CD4-positive, CD25-positive, alpha-beta regulatory T cell (primary cell): ENCODE measurements around the gene OR2H1. TPM values are rescaled to one million over a fixed set of nuclear protein-coding genes. Genes with fewer than 3 reads are reported as not detected.

Source experiments
- ATAC-seq, 2 donors: fragments of 150-1000 bp; cut with Tn5 transposase; one replicate each; pipeline ENCODE4 v1.10.0; 2021; ENCODE audit warnings: low read depth in 2 of 2, moderate number of reproducible peaks in 2 of 2, moderate library complexity in 1 of 2
- DNase-seq, 3 donors: peaks; one replicate each; pipeline versions ENCODE4 v3.0.0 to v3.0.0-alpha.2; 2012 to 2022; ENCODE audit warnings: mixed read lengths in 1 of 3
- H3K27ac ChIP-seq: one replicate; pipeline ENCODE4 v1.7.0; 2013; ENCODE audit warnings: mild to moderate bottlenecking, low read length; ENCODE audit not compliant: insufficient read depth, poor library complexity, severe bottlenecking
- H3K27me3 ChIP-seq: one replicate; pipeline ENCODE4 v1.7.0; 2013; ENCODE audit warnings: low read length; ENCODE audit not compliant: control insufficient read depth, insufficient read depth
- H3K36me3 ChIP-seq: one replicate; pipeline ENCODE4 v1.7.0; 2013; ENCODE audit warnings: mild to moderate bottlenecking, low read length, moderate library complexity; ENCODE audit not compliant: control insufficient read depth, insufficient read depth
- H3K4me1 ChIP-seq: 2 replicates; pipeline ENCODE4 v1.7.0; 2013; ENCODE audit warnings: mild to moderate bottlenecking, low read length; ENCODE audit not compliant: insufficient read depth, control insufficient read depth, poor library complexity, severe bottlenecking
- H3K4me3 ChIP-seq: one replicate; pipeline ENCODE4 v1.7.0; 2013; ENCODE audit warnings: low read depth, mild to moderate bottlenecking, low read length, moderate library complexity
- H3K9me3 ChIP-seq, 2 experiments: 1 replicate in 1 of 2; 2 replicates in 1 of 2; pipeline ENCODE4 v1.7.0; 2013; ENCODE audit warnings: low read length in 2 of 2, mild to moderate bottlenecking in 1 of 2, moderate library complexity in 1 of 2; ENCODE audit not compliant: control insufficient read depth in 2 of 2
- H3K27ac Mint-ChIP-seq, 3 donors: one replicate each; pipeline ENCODE4 v1.8.0; 2020 to 2022; ENCODE audit warnings: mild to moderate bottlenecking in 3 of 3, mixed read lengths in 3 of 3, moderate library complexity in 2 of 3
- H3K27me3 Mint-ChIP-seq: one replicate; pipeline ENCODE4 v1.8.0; 2022; ENCODE audit warnings: mild to moderate bottlenecking, mixed read lengths
- H3K36me3 Mint-ChIP-seq: one replicate; pipeline ENCODE4 v1.8.0; 2020; ENCODE audit warnings: mixed read lengths
- H3K4me1 Mint-ChIP-seq, 4 donors: one replicate each; pipeline ENCODE4 v1.8.0; 2020 to 2022; ENCODE audit warnings: mixed read lengths in 4 of 4, mild to moderate bottlenecking in 1 of 4
- H3K4me3 Mint-ChIP-seq, 4 donors: one replicate each; pipeline ENCODE4 v1.8.0; 2020 to 2022; ENCODE audit warnings: mild to moderate bottlenecking in 4 of 4, mixed read lengths in 4 of 4, moderate library complexity in 3 of 4
- H3K9me3 Mint-ChIP-seq, 7 donors: one replicate each; pipeline ENCODE4 v1.8.0; 2020 to 2022; ENCODE audit warnings: mixed read lengths in 7 of 7, mild to moderate bottlenecking in 3 of 7, moderate library complexity in 2 of 7
- polyA plus RNA-seq, 4 donors: library from polyadenylated mRNA; unstranded; fragments of 300-500 nt; fragmentation: Illumina TruSeq; gene quantifications; one replicate each; pipeline ENCODE4 v1.2.3, GENCODE V29; 2021
- total RNA-seq: library from RNA; stranded (reverse); gene quantifications from one replicate; pipeline ENCODE4 v1.2.3, GENCODE V29; 2022

The OR2H1 gene
- total and polyA plus RNA-seq, 5 donors from 2014 or later = not detected

DNA sequence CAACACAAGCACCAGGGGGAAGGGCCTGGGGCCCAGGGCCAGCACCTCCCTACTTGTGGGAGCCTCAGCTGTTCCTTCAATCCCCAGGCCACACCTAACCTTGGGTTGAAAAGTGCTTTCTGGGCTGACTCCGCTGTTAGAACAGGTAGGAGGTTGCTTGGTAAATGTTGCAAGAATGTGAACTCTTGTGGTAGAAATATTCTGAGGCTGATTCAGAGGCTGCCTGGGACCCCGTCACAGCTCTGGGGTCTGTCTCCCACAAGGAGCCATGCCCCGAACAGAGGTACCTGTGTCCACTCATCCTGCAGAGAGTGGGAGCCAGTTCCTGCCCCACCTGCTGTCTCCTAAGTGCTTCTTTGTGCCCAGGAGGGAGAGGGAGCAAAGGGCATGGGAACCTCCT is 45.2 kb downstream of the OR2H1 start:
- no peaks in the 10 kb centered on the region for H3K4me1 Mint-ChIP-seq
- H3K9me3 Mint-ChIP-seq = peaks cover 0 to 1% (median 0%) of the 10 kb centered on the region in 7 donors
- peaks cover 8% of the 10 kb centered on the region for H3K27me3 ChIP-seq
- no peaks in the 10 kb centered on the region for H3K36me3 Mint-ChIP-seq
- H3K4me3 ChIP-seq = no peak overlapping the region
- H3K4me1 ChIP-seq = no peaks in the 10 kb centered on the region
- no peaks in the 10 kb centered on the region for H3K9me3 ChIP-seq
- peaks cover 18% of the 10 kb centered on the region for H3K27me3 Mint-ChIP-seq
- no peaks in the 10 kb centered on the region for H3K36me3 ChIP-seq
- no peak overlapping the region for H3K27ac ChIP-seq
- DNase-seq = no peak
- H3K27ac Mint-ChIP-seq = no peak overlapping the region
- no peak for ATAC-seq
- no peak overlapping the region for H3K4me3 Mint-ChIP-seq

DNA sequence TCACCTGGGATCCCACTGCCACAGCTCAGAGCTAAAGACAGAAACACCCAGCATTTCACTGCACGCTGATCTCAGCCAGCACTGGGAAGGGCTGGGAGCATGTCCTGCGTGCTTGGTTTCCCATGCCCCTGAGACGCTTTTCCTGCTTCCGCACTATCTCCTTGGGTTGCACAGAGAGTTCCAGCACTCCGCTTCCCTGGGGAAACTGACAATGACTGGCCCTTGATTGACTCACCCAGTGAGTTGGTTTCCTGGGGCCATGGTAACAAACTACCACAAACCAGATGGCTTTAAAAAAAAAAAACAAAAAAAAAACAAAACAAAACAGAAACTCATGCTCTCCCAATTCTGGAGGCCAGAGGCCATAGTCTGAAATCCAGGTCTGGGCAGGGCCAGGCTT is 45.6 kb downstream of the OR2H1 start:
- Histone ChIP-seq H3K27me3 (peaks cover 5% of the 10 kb centered on the region), H3K9me3 (no peaks in the 10 kb centered on the region), H3K4me1 (no peaks in the 10 kb centered on the region), H3K27ac (no peak overlapping the region), H3K36me3 (no peaks in the 10 kb centered on the region), H3K4me3 (no peak overlapping the region)
- no peak for DNase-seq
- H3K36me3 Mint-ChIP-seq = no peaks in the 10 kb centered on the region
- H3K27me3 Mint-ChIP-seq = peaks cover 18% of the 10 kb centered on the region
- no peak overlapping the region for H3K4me3 Mint-ChIP-seq
- no peak overlapping the region for H3K27ac Mint-ChIP-seq
- ATAC-seq = no peak
- H3K9me3 Mint-ChIP-seq = peaks cover 0 to 1% (median 0%) of the 10 kb centered on the region in 7 donors
- H3K4me1 Mint-ChIP-seq = peaks cover 0 to 2% (median 0%) of the 10 kb centered on the region in 4 donors

DNA sequence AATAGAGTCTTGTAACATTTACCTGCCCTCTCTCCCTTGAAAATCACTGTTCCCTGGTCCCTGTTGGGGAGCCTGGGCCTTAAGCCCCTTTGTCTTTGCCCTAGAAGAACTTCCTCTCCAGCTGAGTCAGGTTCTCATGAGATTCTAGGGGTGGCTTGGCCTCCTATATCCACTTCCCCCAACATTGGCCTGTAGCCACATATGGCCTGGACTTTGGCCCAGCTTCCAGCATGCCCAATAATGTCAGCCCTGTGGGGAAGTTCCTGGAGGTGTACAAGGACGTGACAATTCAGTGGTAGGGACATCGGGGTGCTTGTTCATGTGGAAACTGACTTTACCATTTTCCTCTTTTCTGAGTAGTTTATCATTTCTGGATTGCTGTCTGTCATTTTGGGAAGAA is 48.0 kb downstream of the OR2H1 start:
- H3K36me3 ChIP-seq = no peaks in the 10 kb centered on the region
- ATAC-seq (no peak), DNase-seq (no peak)
- no peaks in the 10 kb centered on the region for H3K4me1 ChIP-seq
- Mint-ChIP-seq H3K9me3 (peaks cover 0 to 1% (median 0%) of the 10 kb centered on the region in 7 donors), H3K27ac (no peak overlapping the region), H3K4me1 (peaks cover 0 to 12% (median 0%) of the 10 kb centered on the region in 4 donors), H3K4me3 (no peak overlapping the region), H3K36me3 (no peaks in the 10 kb centered on the region), H3K27me3 (peaks cover 11% of the 10 kb centered on the region)
- H3K4me3 ChIP-seq = no peak overlapping the region
- H3K27ac ChIP-seq = no peak overlapping the region
- H3K27me3 ChIP-seq = peaks cover 4% of the 10 kb centered on the region
- no peaks in the 10 kb centered on the region for H3K9me3 ChIP-seq

DNA sequence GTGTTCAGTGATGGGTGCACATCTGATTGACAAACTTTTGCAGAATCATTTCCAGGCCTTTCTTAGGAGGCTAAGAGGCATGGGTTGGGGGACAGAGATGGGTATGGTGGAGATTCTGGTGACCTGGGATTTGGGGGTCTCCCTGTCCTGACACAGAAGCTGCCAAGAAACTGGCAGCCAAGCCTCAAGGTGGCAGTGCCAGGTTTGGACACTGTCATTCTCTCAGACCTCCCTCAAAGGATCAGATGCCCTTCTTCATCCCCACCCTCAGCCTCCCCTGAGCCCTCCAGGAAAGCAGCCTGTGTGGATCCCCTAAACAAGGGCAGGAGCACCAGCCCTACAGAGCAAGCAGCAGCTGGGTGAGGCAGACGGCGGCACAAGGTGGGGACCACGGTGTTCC is 48.9 kb downstream of the OR2H1 start:
- H3K27ac Mint-ChIP-seq = no peak overlapping the region
- no peak for DNase-seq

DNA sequence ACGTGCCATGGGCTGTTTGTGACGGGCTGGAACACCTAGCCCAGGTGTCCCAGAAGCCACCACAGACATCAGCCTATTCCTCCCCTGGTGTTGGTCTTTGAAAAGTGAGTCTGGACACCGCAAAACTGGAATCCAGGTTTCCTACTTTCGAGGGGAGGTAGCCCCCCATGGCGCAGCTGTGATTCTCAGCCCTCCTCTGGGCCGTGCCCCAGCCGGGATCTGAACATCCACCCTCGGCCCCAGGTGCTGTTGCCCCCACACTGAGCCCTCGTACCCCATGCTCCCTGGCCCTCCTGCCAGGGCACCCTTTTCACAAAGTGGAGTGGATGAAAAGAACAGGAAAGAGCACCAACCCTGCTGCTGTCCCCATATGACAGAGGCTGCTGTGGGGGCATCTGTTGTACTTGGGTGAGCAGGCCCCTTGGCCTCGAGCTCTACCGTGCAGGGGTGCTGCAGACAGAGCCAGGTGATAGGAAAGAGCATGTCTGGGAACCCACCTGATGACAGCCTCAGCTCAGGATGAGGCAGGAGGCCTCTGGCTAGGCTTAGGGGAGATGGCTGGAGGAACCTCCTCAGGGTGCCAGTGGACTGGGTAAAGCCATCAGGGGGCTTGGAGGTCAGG is 49.6 kb downstream of the OR2H1 start:
- peaks cover 0 to 12% (median 0%) of the 10 kb centered on the region in 4 donors for H3K4me1 Mint-ChIP-seq
- no peaks in the 10 kb centered on the region for H3K9me3 ChIP-seq
- no peak overlapping the region for H3K4me3 Mint-ChIP-seq
- H3K4me1 ChIP-seq = no peaks in the 10 kb centered on the region
- no peaks in the 10 kb centered on the region for H3K36me3 Mint-ChIP-seq
- no peak overlapping the region for H3K27ac Mint-ChIP-seq
- H3K36me3 ChIP-seq = no peaks in the 10 kb centered on the region
- H3K27me3 Mint-ChIP-seq = peaks cover 21% of the 10 kb centered on the region
- no peaks in the 10 kb centered on the region for H3K27me3 ChIP-seq
- ATAC-seq (no peak), DNase-seq (no peak)
- no peak overlapping the region for H3K4me3 ChIP-seq
- H3K27ac ChIP-seq = no peak overlapping the region
- H3K9me3 Mint-ChIP-seq = peaks cover 0 to 3% (median 0%) of the 10 kb centered on the region in 7 donors

More for the DNA sequence above, 48.9 kb downstream of the OR2H1 start:
- Histone ChIP-seq H3K36me3 (no peaks in the 10 kb centered on the region), H3K4me1 (no peaks in the 10 kb centered on the region), H3K4me3 (no peak overlapping the region), H3K27ac (no peak overlapping the region), H3K27me3 (peaks cover 2% of the 10 kb centered on the region), H3K9me3 (no peaks in the 10 kb centered on the region)
- peaks cover 0 to 1% (median 0%) of the 10 kb centered on the region in 7 donors for H3K9me3 Mint-ChIP-seq
- no peak overlapping the region for H3K4me3 Mint-ChIP-seq
- ATAC-seq = no peak
- peaks cover 0 to 12% (median 0%) of the 10 kb centered on the region in 4 donors for H3K4me1 Mint-ChIP-seq
- H3K36me3 Mint-ChIP-seq = no peaks in the 10 kb centered on the region
- H3K27me3 Mint-ChIP-seq = peaks cover 14% of the 10 kb centered on the region

DNA sequence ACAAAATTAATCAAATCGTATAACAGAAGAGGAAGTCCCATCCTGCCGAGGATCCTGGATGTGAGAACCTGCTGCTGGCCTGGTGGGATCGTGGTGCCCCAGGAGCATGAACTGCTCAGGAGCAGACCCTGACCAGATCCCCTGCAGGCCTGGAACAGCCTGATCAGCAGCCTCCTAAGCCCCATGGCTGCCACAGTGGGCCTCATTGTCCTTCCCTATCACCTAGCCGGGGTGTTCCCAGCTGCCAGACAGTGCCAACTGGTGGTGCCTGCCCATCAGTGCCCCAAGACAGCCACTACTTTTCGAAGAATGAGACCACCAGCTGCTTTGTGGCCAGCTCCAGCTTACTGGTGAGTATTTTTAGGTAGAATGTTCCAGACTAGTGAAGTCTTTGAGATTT is 50.4 kb downstream of the OR2H1 start:
- no peaks in the 10 kb centered on the region for H3K36me3 ChIP-seq
- H3K4me3 ChIP-seq = no peak overlapping the region
- no peaks in the 10 kb centered on the region for H3K27me3 ChIP-seq
- Mint-ChIP-seq H3K4me3 (no peak overlapping the region), H3K9me3 (peaks cover 0 to 3% (median 0%) of the 10 kb centered on the region in 7 donors), H3K4me1 (peaks cover 0 to 12% (median 0%) of the 10 kb centered on the region in 4 donors), H3K27me3 (peaks cover 15% of the 10 kb centered on the region), H3K36me3 (no peaks in the 10 kb centered on the region), H3K27ac (no peak overlapping the region)
- no peaks in the 10 kb centered on the region for H3K9me3 ChIP-seq
- ATAC-seq (no peak), DNase-seq (no peak)
- no peaks in the 10 kb centered on the region for H3K4me1 ChIP-seq
- no peak overlapping the region for H3K27ac ChIP-seq

DNA sequence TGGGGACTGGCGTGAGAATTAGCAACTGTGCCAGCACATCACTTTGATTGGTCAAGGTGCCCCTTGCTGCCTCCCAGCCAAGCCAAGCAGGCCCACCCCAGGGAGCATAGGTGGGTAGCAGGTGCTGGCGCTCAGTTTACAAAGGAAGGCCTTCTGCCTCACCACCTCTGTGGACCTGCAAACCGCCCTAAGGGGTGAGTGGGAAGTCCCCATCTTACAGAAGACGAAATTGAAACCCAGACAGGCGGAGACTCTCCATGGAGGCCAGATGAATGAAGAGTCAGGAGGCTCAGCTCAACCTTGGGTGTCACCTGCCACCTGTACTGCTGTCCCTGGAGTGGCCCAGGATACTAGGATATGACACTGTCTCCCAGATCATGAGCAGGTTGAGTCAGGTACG is 52.3 kb downstream of the OR2H1 start:
- H3K27me3 Mint-ChIP-seq = peaks cover 10% of the 10 kb centered on the region
- H3K36me3 ChIP-seq = no peaks in the 10 kb centered on the region
- ATAC-seq = no peak
- no peak overlapping the region for H3K4me3 Mint-ChIP-seq
- H3K27ac Mint-ChIP-seq = no peak overlapping the region
- H3K9me3 Mint-ChIP-seq = peaks cover 0 to 3% (median 0%) of the 10 kb centered on the region in 7 donors
- H3K4me1 ChIP-seq = no peaks in the 10 kb centered on the region
- no peaks in the 10 kb centered on the region for H3K27me3 ChIP-seq
- peaks cover 0 to 12% (median 0%) of the 10 kb centered on the region in 4 donors for H3K4me1 Mint-ChIP-seq
- H3K36me3 Mint-ChIP-seq = no peaks in the 10 kb centered on the region
- H3K9me3 ChIP-seq = no peaks in the 10 kb centered on the region
- H3K27ac ChIP-seq = no peak overlapping the region
- peak in 1 of 3 donors; percentile 24 for DNase-seq
- H3K4me3 ChIP-seq = no peak overlapping the region

DNA sequence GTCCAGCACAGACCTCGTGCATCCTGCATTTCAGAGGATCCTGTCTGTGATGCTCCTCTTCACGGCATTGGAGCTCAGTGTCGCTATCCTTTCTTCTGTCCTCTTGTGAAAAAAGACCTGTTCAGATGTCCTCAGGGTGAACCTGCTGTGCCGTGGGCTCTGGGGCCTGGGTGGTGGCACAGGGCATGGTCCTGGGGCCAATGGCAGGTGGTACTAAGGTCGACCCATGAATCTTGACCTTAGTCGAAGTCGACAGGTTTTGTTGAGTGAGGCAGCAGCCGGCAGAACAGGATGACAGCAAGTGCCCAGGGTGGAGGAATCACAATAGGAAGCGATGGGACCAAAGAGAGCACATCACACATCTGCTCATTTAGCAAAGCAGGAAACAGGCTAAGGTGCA is 52.8 kb downstream of the OR2H1 start:
- peaks cover 0 to 12% (median 0%) of the 10 kb centered on the region in 4 donors for H3K4me1 Mint-ChIP-seq
- no peaks in the 10 kb centered on the region for H3K36me3 Mint-ChIP-seq
- no peak overlapping the region for H3K4me3 ChIP-seq
- no peaks in the 10 kb centered on the region for H3K4me1 ChIP-seq
- no peaks in the 10 kb centered on the region for H3K36me3 ChIP-seq
- H3K27me3 Mint-ChIP-seq = peaks cover 10% of the 10 kb centered on the region
- no peaks in the 10 kb centered on the region for H3K27me3 ChIP-seq
- H3K4me3 Mint-ChIP-seq = no peak overlapping the region
- ATAC-seq (no peak), DNase-seq (no peak)
- H3K9me3 Mint-ChIP-seq = peaks cover 0 to 3% (median 0%) of the 10 kb centered on the region in 7 donors
- H3K27ac Mint-ChIP-seq = no peak overlapping the region
- H3K27ac ChIP-seq = no peak overlapping the region
- no peaks in the 10 kb centered on the region for H3K9me3 ChIP-seq
